Thyroid gland (tissue), 4 donors: ENCODE results near the gene FLRT2.

Experiments used
- CTCF ChIP-seq, 6 experiments: fragments of 200-600 bp in 3 of 6; fragments of 450-650 bp in 3 of 6; sonication (generic) in 3 of 6; IDR thresholded peaks; one replicate each; pipeline ENCODE4 v1.5.1; 2016 to 2019; ENCODE audit warnings: antibody characterized with exemption in 6 of 6, mild to moderate bottlenecking in 2 of 6, inconsistent platforms in 1 of 6, moderate library complexity in 1 of 6
- POLR2A ChIP-seq, 2 donors: fragments of 450-650 bp; IDR thresholded peaks; one replicate each; pipeline ENCODE4 v1.6.1; 2017; ENCODE audit warnings: antibody characterized with exemption in 2 of 2, mild to moderate bottlenecking in 2 of 2, moderate library complexity in 1 of 2

- TF ChIP-seq CTCF (IDR thresholded peaks at IDR 0.05): no peak
- TF ChIP-seq POLR2A (IDR thresholded peaks at IDR 0.05): no peak
Observed at GRCh38 chr14:85701116-85701515, 171.2 kb downstream of the FLRT2 start.
